B cell (primary cell): ENCODE data around the gene LCE5A. TPM values are rescaled to one million over a fixed set of nuclear protein-coding genes. Genes with fewer than 3 reads are reported as not detected.

ENCODE experiments used
- ATAC-seq: fragments of 200-7000 bp; cut with Tn5 transposase; one replicate; pipeline ENCODE4 v1.10.0; 2021; ENCODE audit warnings: low read depth, mild to moderate bottlenecking, moderate number of reproducible peaks, moderate library complexity
- CTCF ChIA-PET: fragments of 350-600 bp; sonication (Branson Sonifier 250); formaldehyde crosslinking; loops from one replicate; lab custom pipeline; 2021; ENCODE audit warnings: antibody characterized with exemption, inconsistent platforms; lab: Charles Lee
- POLR2A ChIA-PET: fragments of 350-600 bp; sonication (Branson Sonifier 250); formaldehyde crosslinking; loops from one replicate; lab custom pipeline; 2021; ENCODE audit warnings: antibody characterized with exemption; lab: Charles Lee
- DNase-seq: peaks from one replicate; pipeline ENCODE4 v3.0.0; 2013
- H2AFZ ChIP-seq: 2 replicates; pipeline ENCODE4 v1.6.1; 2012; ENCODE audit warnings: mild to moderate bottlenecking, low read depth, low read length; ENCODE audit not compliant: insufficient read depth, poor library complexity, severe bottlenecking
- H3K27ac ChIP-seq, 2 donors: 1 replicate in 1 of 2; 2 replicates in 1 of 2; pipeline ENCODE4 v1.5.1; 2012 to 2013; ENCODE audit warnings: low read length in 2 of 2, mild to moderate bottlenecking in 2 of 2, moderate library complexity in 1 of 2
- H3K27me3 ChIP-seq, 4 experiments: fragments of 200-600 bp in 1 of 4; sonication (generic) in 1 of 4; replicated peaks in 1 of 4; 1 replicate in 2 of 4; 2 replicates in 2 of 4; pipeline versions ENCODE4 v1.6.1 to v1.7.0; 2013 to 2016; ENCODE audit warnings: low read length in 3 of 4, mild to moderate bottlenecking in 2 of 4, mixed read lengths in 1 of 4, moderate library complexity in 1 of 4; ENCODE audit not compliant: insufficient read depth in 4 of 4, control insufficient read depth in 3 of 4; ENCODE audit errors: control extremely low read depth in 1 of 4
- H3K36me3 ChIP-seq, 2 experiments: replicated peaks in 1 of 2; 1 replicate in 1 of 2; 2 replicates in 1 of 2; pipeline versions ENCODE4 v1.6.1 to v1.7.1; 2013; ENCODE audit warnings: low read length in 1 of 2; ENCODE audit not compliant: insufficient read depth in 2 of 2, control insufficient read depth in 1 of 2; ENCODE audit errors: control extremely low read depth in 1 of 2, extremely low read depth in 1 of 2
- H3K4me1 ChIP-seq, 2 donors: fragments of 200-600 bp in 1 of 2; sonication (generic) in 1 of 2; 1 replicate in 1 of 2; 2 replicates in 1 of 2; pipeline versions ENCODE4 v1.5.1 to v1.6.1; 2013 to 2017; ENCODE audit warnings: low read length in 2 of 2; ENCODE audit not compliant: control insufficient read depth in 2 of 2, insufficient read depth in 2 of 2
- H3K4me2 ChIP-seq: replicated peaks from 2 replicates; pipeline ENCODE3; 2012; ENCODE audit warnings: mild to moderate bottlenecking, low read depth, low read length; ENCODE audit not compliant: poor library complexity, severe bottlenecking
- H3K4me3 ChIP-seq, 5 experiments: fragments of 200-600 bp in 1 of 5; sonication (generic) in 1 of 5; 1 replicate in 3 of 5; 2 replicates in 2 of 5; pipeline versions ENCODE4 v1.5.1 to v1.7.0; 2011 to 2016; ENCODE audit warnings: low read length in 4 of 5, mild to moderate bottlenecking in 4 of 5, low read depth in 2 of 5, control low read depth in 1 of 5, moderate library complexity in 1 of 5; ENCODE audit not compliant: insufficient read depth in 1 of 5; ENCODE audit errors: control extremely low read depth in 1 of 5, extremely low read depth in 1 of 5
- H3K79me2 ChIP-seq: fragments of 200-600 bp; sonication (generic); one replicate; pipeline ENCODE4 v1.6.0; 2016; ENCODE audit warnings: low read length; ENCODE audit not compliant: control insufficient read depth, insufficient read depth
- H3K9ac ChIP-seq: fragments of 200-600 bp; sonication (generic); 2 replicates; pipeline ENCODE4 v1.6.1; 2017; ENCODE audit warnings: mild to moderate bottlenecking, low read length, moderate library complexity
- H3K9me3 ChIP-seq, 3 donors: one replicate each; pipeline versions ENCODE4 v1.6.1 to v1.7.1; 2013; ENCODE audit warnings: low read length in 2 of 3; ENCODE audit not compliant: control insufficient read depth in 2 of 3, insufficient read depth in 1 of 3; ENCODE audit errors: control extremely low read depth in 1 of 3
- H4K20me1 ChIP-seq: 2 replicates; pipeline ENCODE4 v1.6.0; 2012; ENCODE audit warnings: mild to moderate bottlenecking, low read length; ENCODE audit not compliant: insufficient read depth, control insufficient read depth, poor library complexity, severe bottlenecking
- H3K27ac Mint-ChIP-seq: one replicate; pipeline ENCODE4 v1.8.0; 2021; ENCODE audit warnings: mixed read lengths
- H3K27me3 Mint-ChIP-seq: one replicate; pipeline ENCODE4 v1.8.0; 2021; ENCODE audit warnings: mixed read lengths
- H3K4me1 Mint-ChIP-seq: one replicate; pipeline ENCODE4 v1.8.0; 2021; ENCODE audit warnings: mixed read lengths
- H3K4me3 Mint-ChIP-seq: one replicate; pipeline ENCODE4 v1.8.0; 2021; ENCODE audit warnings: mixed read lengths
- H3K9me3 Mint-ChIP-seq: one replicate; pipeline ENCODE4 v1.8.0; 2022; ENCODE audit warnings: mixed read lengths; ENCODE audit not compliant: insufficient read depth
- EZH2 ChIP-seq: IDR thresholded peaks from 2 replicates; pipeline ENCODE4 v1.6.1; 2012; ENCODE audit warnings: borderline replicate concordance, low read depth, mild to moderate bottlenecking, moderate library complexity, low read length; ENCODE audit not compliant: insufficient read depth, poor library complexity, severe bottlenecking
- WGBS: methylation state at CpG from one replicate; pipeline ENCODE4 v1.1.5; 2013; ENCODE audit warnings: missing lambda C conversion rate; ENCODE audit not compliant: insufficient coverage; 5-methylcytosine and 5-hydroxymethylcytosine counted together
- intact Hi-C: fragments of 100-400 bp; cut with micrococcal nuclease; formaldehyde crosslinking; loops from one replicate; pipeline ENCODE4 v1.10.0; 2022
- polyA plus RNA-seq: library from polyadenylated mRNA; depleted of rRNA; stranded (reverse); fragments of >200 nt; gene quantifications from 2 replicates; pipeline ENCODE4 v1.2.3, GENCODE V29; 2012
- total RNA-seq, 2 donors: library from RNA; stranded (reverse); fragments of 120-200 nt in 1 of 2; gene quantifications; 1 replicate in 1 of 2; 2 replicates in 1 of 2; pipeline versions ENCODE4 v1.2.3 to v1.2.4, GENCODE V29; 2013 to 2022
- TF ChIP-seq, protein P1 (sequence below): fragments of 200-600 bp; IDR thresholded peaks from one replicate; pipeline ENCODE4 v1.8.0; 2022; ENCODE audit warnings: antibody characterized with exemption, mild to moderate bottlenecking

Gene LCE5A
- total and polyA plus RNA-seq, 2 donors (not counting 1 experiment from before 2014, with no cell fraction given), result not detected

GRCh38 chr1:152495066-152495675, 15.4 kb upstream of the LCE5A start:
- TF ChIP-seq, protein P1, sequence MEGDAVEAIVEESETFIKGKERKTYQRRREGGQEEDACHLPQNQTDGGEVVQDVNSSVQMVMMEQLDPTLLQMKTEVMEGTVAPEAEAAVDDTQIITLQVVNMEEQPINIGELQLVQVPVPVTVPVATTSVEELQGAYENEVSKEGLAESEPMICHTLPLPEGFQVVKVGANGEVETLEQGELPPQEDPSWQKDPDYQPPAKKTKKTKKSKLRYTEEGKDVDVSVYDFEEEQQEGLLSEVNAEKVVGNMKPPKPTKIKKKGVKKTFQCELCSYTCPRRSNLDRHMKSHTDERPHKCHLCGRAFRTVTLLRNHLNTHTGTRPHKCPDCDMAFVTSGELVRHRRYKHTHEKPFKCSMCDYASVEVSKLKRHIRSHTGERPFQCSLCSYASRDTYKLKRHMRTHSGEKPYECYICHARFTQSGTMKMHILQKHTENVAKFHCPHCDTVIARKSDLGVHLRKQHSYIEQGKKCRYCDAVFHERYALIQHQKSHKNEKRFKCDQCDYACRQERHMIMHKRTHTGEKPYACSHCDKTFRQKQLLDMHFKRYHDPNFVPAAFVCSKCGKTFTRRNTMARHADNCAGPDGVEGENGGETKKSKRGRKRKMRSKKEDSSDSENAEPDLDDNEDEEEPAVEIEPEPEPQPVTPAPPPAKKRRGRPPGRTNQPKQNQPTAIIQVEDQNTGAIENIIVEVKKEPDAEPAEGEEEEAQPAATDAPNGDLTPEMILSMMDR, result peak; percentile 29
- no peak for TF ChIP-seq EZH2
- ChIA-PET CTCF (interaction anchor here (1.4 kb wide), 1 partner anchor 14 kb away, joined by 3 read pairs; no protein-coding TSS in a partner anchor), POLR2A (no interaction called here)
- H4K20me1 ChIP-seq, result no peaks in the 10 kb centered on the region
- Mint-ChIP-seq H3K4me3 (no peak overlapping the region), H3K9me3 (no peaks in the 10 kb centered on the region), H3K27ac (no peak overlapping the region), H3K4me1 (no peaks in the 10 kb centered on the region), H3K27me3 (peaks cover 19% of the 10 kb centered on the region)
- no peaks in the 10 kb centered on the region for H3K9me3 ChIP-seq
- intact Hi-C loops, result no loop called here
- H2AFZ ChIP-seq, result no peak overlapping the region
- no peak for DNase-seq
- no peaks in the 10 kb centered on the region for H3K36me3 ChIP-seq
- no peaks in the 10 kb centered on the region for H3K4me1 ChIP-seq
- H3K9ac ChIP-seq, result no peak overlapping the region
- no peak for ATAC-seq
- 57% methylated on average over 1 of the region's 4 CpGs for WGBS
- no peak overlapping the region for H3K4me2 ChIP-seq
- no peaks in the 10 kb centered on the region for H3K79me2 ChIP-seq
- peaks cover 0 to 5% (median 0%) of the 10 kb centered on the region in 4 experiments for H3K27me3 ChIP-seq
- H3K27ac ChIP-seq, result no peak overlapping the region
- H3K4me3 ChIP-seq, result no peak overlapping the region

- H3K4me1 ChIP-seq, result no peaks in the 10 kb centered on the region
- no peaks in the 10 kb centered on the region for H3K9me3 Mint-ChIP-seq
- peaks cover 0 to 5% (median 0%) of the 10 kb centered on the region in 4 experiments for H3K27me3 ChIP-seq
- no peak for DNase-seq
- no peaks in the 10 kb centered on the region for H3K9me3 ChIP-seq
- no peak for TF ChIP-seq EZH2
- TF ChIP-seq, protein P1, result no peak
- no peak overlapping the region for H3K4me2 ChIP-seq
- no peaks in the 10 kb centered on the region for H3K4me1 Mint-ChIP-seq
- H3K4me3 Mint-ChIP-seq, result no peak overlapping the region
- intact Hi-C loops, result no loop called here
- no peak overlapping the region for H3K9ac ChIP-seq
- H3K27ac Mint-ChIP-seq, result no peak overlapping the region
- CTCF ChIA-PET, result no interaction called here
- no peak overlapping the region for H3K4me3 ChIP-seq
- no peaks in the 10 kb centered on the region for H3K79me2 ChIP-seq
- no peak for ATAC-seq
- H3K36me3 ChIP-seq, result no peaks in the 10 kb centered on the region
- H3K27ac ChIP-seq, result no peak overlapping the region
- H3K27me3 Mint-ChIP-seq, result peaks cover 19% of the 10 kb centered on the region
- no peaks in the 10 kb centered on the region for H4K20me1 ChIP-seq
- no CpG with 5 or more reads among the region's 2 CpGs for WGBS
- POLR2A ChIA-PET, result no interaction called here
- no peak overlapping the region for H2AFZ ChIP-seq
Measured at GRCh38 chr1:152497273-152497672, 13.3 kb upstream of the LCE5A start.
